ENCODE data around the gene SAG.

Gene SAG

DNA sequence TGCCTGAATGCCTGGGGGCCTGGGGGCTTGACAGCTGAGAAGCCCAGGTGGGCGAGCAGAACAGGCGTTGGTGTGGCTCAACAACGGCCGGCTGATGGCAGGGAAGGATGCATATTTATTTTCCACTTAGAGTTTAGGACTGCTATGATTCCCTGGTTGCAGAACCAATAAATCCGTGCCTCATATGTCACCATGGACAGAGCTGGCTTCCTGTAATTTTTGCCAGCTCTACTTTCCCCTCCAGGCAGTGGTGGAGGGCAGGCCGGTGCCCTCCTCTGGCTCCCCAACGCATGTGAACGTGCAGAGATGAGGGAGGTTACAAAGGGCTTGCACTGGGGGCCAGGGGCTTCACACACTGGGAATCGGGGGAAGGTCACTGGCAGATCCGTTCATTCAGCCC, 18.2 kb downstream of the SAG start:
- no CpG with 5 or more reads among the region's 10 CpGs for WGBS (ENCODE audit: extremely low coverage, insufficient coverage, insufficient read length)
- Histone ChIP-seq H3K36me3 (ENCODE audit: control insufficient read depth in 1 of 2, insufficient read depth in 2 of 2, low read length in 2 of 2) (no peaks in the 10 kb centered on the region), H4K91ac (ENCODE audit: low read depth, low read length) (no peak overlapping the region), H3K9me3 (ENCODE audit: insufficient read depth, low read depth, low read length) (peaks cover 3% of the 10 kb centered on the region), H2AK5ac (ENCODE audit: low read length) (no peak overlapping the region), H3K27ac (ENCODE audit: low read depth, low read length) (no peak overlapping the region), H4K8ac (ENCODE audit: low read depth, low read length) (no peak overlapping the region), H3K23ac (ENCODE audit: low read length) (no peak overlapping the region), H2AFZ (ENCODE audit: insufficient read depth, low read length, poor library complexity) (no peak overlapping the region), H2BK5ac (ENCODE audit: low read depth, low read length, poor library complexity) (no peak overlapping the region), H2BK120ac (ENCODE audit: insufficient read depth, low read length, poor library complexity) (no peak overlapping the region), H2BK12ac (ENCODE audit: low read length) (no peak overlapping the region), H4K12ac (ENCODE audit: low read depth, low read length) (no peak overlapping the region), H3K79me1 (ENCODE audit: low read length) (no peaks in the 10 kb centered on the region), H3K27me3 (ENCODE audit: insufficient read depth, low read length) (no peaks in the 10 kb centered on the region), H3K9ac (ENCODE audit: low read length) (no peak overlapping the region), H3K4me2 (ENCODE audit: low read length) (no peak overlapping the region), H3K4me1 (ENCODE audit: control insufficient read depth in 1 of 2, insufficient read depth in 2 of 2, low read length in 2 of 2) (peaks cover 2 to 3% of the 10 kb centered on the region in 2 experiments), H3K14ac (ENCODE audit: low read length) (no peak overlapping the region), H3K4me3 (ENCODE audit: low read depth, low read length) (no peak overlapping the region), H3K18ac (ENCODE audit: low read length) (no peak overlapping the region), H3K79me2 (ENCODE audit: control insufficient read depth, insufficient read depth, low read length, poor library complexity) (no peaks in the 10 kb centered on the region), H3K4ac (ENCODE audit: low read depth, low read length) (no peak overlapping the region)
- no peak for DNase-seq

GRCh38 chr2:233326500-233326899, 18.9 kb downstream of the SAG start:
- Histone ChIP-seq H2BK12ac (ENCODE audit: low read length) (no peak overlapping the region), H3K4ac (ENCODE audit: low read depth, low read length) (no peak overlapping the region), H2BK120ac (ENCODE audit: insufficient read depth, low read length, poor library complexity) (no peak overlapping the region), H3K4me2 (ENCODE audit: low read length) (no peak overlapping the region), H3K9me3 (ENCODE audit: insufficient read depth, low read depth, low read length) (peaks cover 3% of the 10 kb centered on the region), H2BK5ac (ENCODE audit: low read depth, low read length, poor library complexity) (no peak overlapping the region), H2AK5ac (ENCODE audit: low read length) (no peak overlapping the region), H3K27me3 (ENCODE audit: insufficient read depth, low read length) (no peaks in the 10 kb centered on the region), H3K23ac (ENCODE audit: low read length) (no peak overlapping the region), H3K79me2 (ENCODE audit: control insufficient read depth, insufficient read depth, low read length, poor library complexity) (no peaks in the 10 kb centered on the region), H3K18ac (ENCODE audit: low read length) (no peak overlapping the region), H3K14ac (ENCODE audit: low read length) (no peak overlapping the region), H2AFZ (ENCODE audit: insufficient read depth, low read length, poor library complexity) (no peak overlapping the region), H4K91ac (ENCODE audit: low read depth, low read length) (no peak overlapping the region), H3K9ac (ENCODE audit: low read length) (no peak overlapping the region), H4K12ac (ENCODE audit: low read depth, low read length) (no peak overlapping the region), H3K4me1 (ENCODE audit: control insufficient read depth in 1 of 2, insufficient read depth in 2 of 2, low read length in 2 of 2) (peaks cover 2 to 3% of the 10 kb centered on the region in 2 experiments), H3K79me1 (ENCODE audit: low read length) (no peaks in the 10 kb centered on the region), H4K8ac (ENCODE audit: low read depth, low read length) (no peak overlapping the region), H3K27ac (ENCODE audit: low read depth, low read length) (no peak overlapping the region), H3K4me3 (ENCODE audit: low read depth, low read length) (no peak overlapping the region), H3K36me3 (ENCODE audit: control insufficient read depth in 1 of 2, insufficient read depth in 2 of 2, low read length in 2 of 2) (no peaks in the 10 kb centered on the region)
- no CpG with 5 or more reads among the region's 8 CpGs for WGBS (ENCODE audit: extremely low coverage, insufficient coverage, insufficient read length)
- DNase-seq, result no peak

DNA sequence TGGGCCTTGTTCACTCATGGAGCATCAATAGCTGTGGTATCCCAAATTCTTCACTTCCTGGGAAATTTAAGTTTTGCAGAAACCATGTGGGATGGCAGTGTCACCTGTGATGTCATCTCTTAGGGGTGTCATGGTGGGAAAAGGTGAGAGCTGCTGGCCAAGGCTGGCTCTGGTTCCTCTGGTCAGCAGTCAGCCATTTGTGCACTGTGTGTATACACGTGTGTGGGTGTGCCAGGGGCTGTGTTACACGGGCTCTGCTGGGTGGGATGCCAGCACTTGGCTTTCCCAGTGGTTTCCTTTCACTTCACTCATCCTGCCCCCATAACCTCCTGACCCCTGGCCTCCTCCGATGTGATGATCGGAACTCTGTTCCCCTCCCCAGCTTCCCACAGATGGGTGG, 21.3 kb downstream of the SAG start:
- no CpG with 5 or more reads among the region's 4 CpGs for WGBS (ENCODE audit: extremely low coverage, insufficient coverage, insufficient read length)
- H2BK120ac ChIP-seq (ENCODE audit: insufficient read depth, low read length, poor library complexity), result no peak overlapping the region
- no peak overlapping the region for H4K8ac ChIP-seq (ENCODE audit: low read depth, low read length)
- no peak overlapping the region for H3K23ac ChIP-seq (ENCODE audit: low read length)
- no peak overlapping the region for H2AFZ ChIP-seq (ENCODE audit: insufficient read depth, low read length, poor library complexity)
- H3K4ac ChIP-seq (ENCODE audit: low read depth, low read length), result no peak overlapping the region
- peaks cover 2 to 3% of the 10 kb centered on the region in 2 experiments for H3K4me1 ChIP-seq (ENCODE audit: control insufficient read depth in 1 of 2, insufficient read depth in 2 of 2, low read length in 2 of 2)
- H3K27me3 ChIP-seq (ENCODE audit: insufficient read depth, low read length), result no peaks in the 10 kb centered on the region
- H2AK5ac ChIP-seq (ENCODE audit: low read length), result no peak overlapping the region
- H3K79me1 ChIP-seq (ENCODE audit: low read length), result no peaks in the 10 kb centered on the region
- no peak overlapping the region for H3K27ac ChIP-seq (ENCODE audit: low read depth, low read length)
- H3K4me2 ChIP-seq (ENCODE audit: low read length), result no peak overlapping the region
- no peak overlapping the region for H4K12ac ChIP-seq (ENCODE audit: low read depth, low read length)
- H3K36me3 ChIP-seq (ENCODE audit: control insufficient read depth in 1 of 2, insufficient read depth in 2 of 2, low read length in 2 of 2), result no peaks in the 10 kb centered on the region
- no peak overlapping the region for H3K9ac ChIP-seq (ENCODE audit: low read length)
- H3K4me3 ChIP-seq (ENCODE audit: low read depth, low read length), result no peak overlapping the region
- H3K14ac ChIP-seq (ENCODE audit: low read length), result no peak overlapping the region
- H2BK5ac ChIP-seq (ENCODE audit: low read depth, low read length, poor library complexity), result no peak overlapping the region
- no peak overlapping the region for H4K91ac ChIP-seq (ENCODE audit: low read depth, low read length)
- DNase-seq, result no peak
- peaks cover 3% of the 10 kb centered on the region for H3K9me3 ChIP-seq (ENCODE audit: insufficient read depth, low read depth, low read length)
- H3K18ac ChIP-seq (ENCODE audit: low read length), result no peak overlapping the region
- no peak overlapping the region for H2BK12ac ChIP-seq (ENCODE audit: low read length)
- no peaks in the 10 kb centered on the region for H3K79me2 ChIP-seq (ENCODE audit: control insufficient read depth, insufficient read depth, low read length, poor library complexity)

GRCh38 chr2:233329489-233330135, 22.0 kb downstream of the SAG start:
- H2BK12ac ChIP-seq (ENCODE audit: low read length), result no peak overlapping the region
- DNase-seq, result no peak
- H2BK5ac ChIP-seq (ENCODE audit: low read depth, low read length, poor library complexity), result no peak overlapping the region
- H2BK120ac ChIP-seq (ENCODE audit: insufficient read depth, low read length, poor library complexity), result no peak overlapping the region
- no peak overlapping the region for H3K4me2 ChIP-seq (ENCODE audit: low read length)
- H3K9me3 ChIP-seq (ENCODE audit: insufficient read depth, low read depth, low read length), result peaks cover 3% of the 10 kb centered on the region
- H3K27me3 ChIP-seq (ENCODE audit: insufficient read depth, low read length), result no peaks in the 10 kb centered on the region
- peaks cover 2 to 3% of the 10 kb centered on the region in 2 experiments for H3K4me1 ChIP-seq (ENCODE audit: control insufficient read depth in 1 of 2, insufficient read depth in 2 of 2, low read length in 2 of 2)
- no peaks in the 10 kb centered on the region for H3K36me3 ChIP-seq (ENCODE audit: control insufficient read depth in 1 of 2, insufficient read depth in 2 of 2, low read length in 2 of 2)
- H3K4ac ChIP-seq (ENCODE audit: low read depth, low read length), result no peak overlapping the region
- H3K79me1 ChIP-seq (ENCODE audit: low read length), result no peaks in the 10 kb centered on the region
- H3K18ac ChIP-seq (ENCODE audit: low read length), result no peak overlapping the region
- H4K91ac ChIP-seq (ENCODE audit: low read depth, low read length), result no peak overlapping the region
- H4K8ac ChIP-seq (ENCODE audit: low read depth, low read length), result no peak overlapping the region
- no peak overlapping the region for H4K12ac ChIP-seq (ENCODE audit: low read depth, low read length)
- H3K4me3 ChIP-seq (ENCODE audit: low read depth, low read length), result no peak overlapping the region
- H3K79me2 ChIP-seq (ENCODE audit: control insufficient read depth, insufficient read depth, low read length, poor library complexity), result no peaks in the 10 kb centered on the region
- H2AK5ac ChIP-seq (ENCODE audit: low read length), result no peak overlapping the region
- H3K14ac ChIP-seq (ENCODE audit: low read length), result no peak overlapping the region
- WGBS (ENCODE audit: extremely low coverage, insufficient coverage, insufficient read length), result no CpG with 5 or more reads among the region's 7 CpGs
- H3K27ac ChIP-seq (ENCODE audit: low read depth, low read length), result no peak overlapping the region
- no peak overlapping the region for H2AFZ ChIP-seq (ENCODE audit: insufficient read depth, low read length, poor library complexity)
- H3K23ac ChIP-seq (ENCODE audit: low read length), result no peak overlapping the region
- H3K9ac ChIP-seq (ENCODE audit: low read length), result no peak overlapping the region
